Activated T-helper 17 cell treated with anti-CD3 and anti-CD28 coated beads, Interleukin-2, amount 50 U/mL, for 72 hours (primary cell): ENCODE results near the gene MMP17. TPM values are rescaled to one million over a fixed set of nuclear protein-coding genes. Genes with fewer than 3 reads are reported as not detected.
A peak's percentile ranks its signal among the peaks of the same experiment; 100 is the strongest.

Experiments used
- ATAC-seq: fragments of 150-1000 bp; cut with Tn5 transposase; replicated peaks from 2 replicates; pipeline ENCODE4 v1.10.0; 2021; ENCODE audit warnings: mild to moderate bottlenecking, moderate library complexity
- H3K27ac Mint-ChIP-seq: one replicate; pipeline ENCODE4 v1.8.0; 2022; ENCODE audit warnings: mixed read lengths
- H3K27me3 Mint-ChIP-seq: one replicate; pipeline ENCODE4 v1.8.0; 2022; ENCODE audit warnings: mixed read lengths
- H3K36me3 Mint-ChIP-seq: one replicate; pipeline ENCODE4 v1.8.0; 2022; ENCODE audit warnings: low read depth, mild to moderate bottlenecking, mixed read lengths
- H3K4me1 Mint-ChIP-seq: one replicate; pipeline ENCODE4 v1.8.0; 2022; ENCODE audit warnings: mixed read lengths
- H3K4me3 Mint-ChIP-seq: one replicate; pipeline ENCODE4 v1.8.0; 2022; ENCODE audit warnings: mild to moderate bottlenecking, mixed read lengths
- H3K9me3 Mint-ChIP-seq: one replicate; pipeline ENCODE4 v1.8.0; 2022; ENCODE audit warnings: mixed read lengths
- total RNA-seq, 2 donors: library from RNA; stranded (reverse); gene quantifications; one replicate each; pipeline ENCODE4 v1.2.3, GENCODE V29; 2022

Gene MMP17
- total RNA-seq, 2 donors from 2014 or later: 0.32 TPM; not detected in 1

DNA sequence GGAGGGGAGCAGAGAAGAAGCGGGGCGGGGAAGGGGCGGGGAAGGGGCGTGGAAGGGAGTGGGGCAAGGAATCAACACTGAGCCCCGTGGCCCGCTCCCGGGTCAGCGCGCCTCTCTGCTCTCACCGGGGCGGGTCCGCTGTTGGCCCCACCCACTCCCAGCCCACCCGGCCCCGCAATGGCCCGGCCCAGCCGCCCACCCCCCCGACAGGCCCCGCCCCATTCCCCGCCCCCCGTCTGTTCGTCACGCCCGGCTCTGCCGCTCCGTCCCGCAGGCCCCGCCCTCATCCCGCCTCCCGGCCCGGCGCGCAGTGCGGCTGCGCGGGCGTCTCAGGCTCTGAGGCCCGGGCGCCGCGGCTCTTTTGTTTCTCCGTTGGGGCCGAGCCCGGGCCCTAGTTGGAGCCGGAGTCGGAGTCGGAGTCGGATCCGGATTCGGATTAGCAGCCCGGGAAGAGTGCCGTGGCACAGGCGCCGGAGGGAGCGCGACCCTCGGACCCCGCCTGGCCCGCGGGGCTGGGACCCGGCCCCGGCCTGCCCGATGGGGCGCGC is 66.2 kb downstream of the MMP17 start, which contains the start of gene ULK1:
Gene ULK1 (plus strand): TSS at position 310 of the 548 bp plus-strand sequence. CDS start 380 bp downstream, outside the sequence.
- H3K4me3 Mint-ChIP-seq: peak within 1 kb of the TSS; percentile 78
- no peaks in the 10 kb centered on the region for H3K9me3 Mint-ChIP-seq
- no peaks in the 10 kb centered on the region for H3K36me3 Mint-ChIP-seq
- H3K27me3 Mint-ChIP-seq: no peaks in the 10 kb centered on the region
- peak; percentile 79 for ATAC-seq
- peak within 1 kb of the TSS; percentile 66 for H3K27ac Mint-ChIP-seq
- no peaks in the 10 kb centered on the region for H3K4me1 Mint-ChIP-seq

DNA sequence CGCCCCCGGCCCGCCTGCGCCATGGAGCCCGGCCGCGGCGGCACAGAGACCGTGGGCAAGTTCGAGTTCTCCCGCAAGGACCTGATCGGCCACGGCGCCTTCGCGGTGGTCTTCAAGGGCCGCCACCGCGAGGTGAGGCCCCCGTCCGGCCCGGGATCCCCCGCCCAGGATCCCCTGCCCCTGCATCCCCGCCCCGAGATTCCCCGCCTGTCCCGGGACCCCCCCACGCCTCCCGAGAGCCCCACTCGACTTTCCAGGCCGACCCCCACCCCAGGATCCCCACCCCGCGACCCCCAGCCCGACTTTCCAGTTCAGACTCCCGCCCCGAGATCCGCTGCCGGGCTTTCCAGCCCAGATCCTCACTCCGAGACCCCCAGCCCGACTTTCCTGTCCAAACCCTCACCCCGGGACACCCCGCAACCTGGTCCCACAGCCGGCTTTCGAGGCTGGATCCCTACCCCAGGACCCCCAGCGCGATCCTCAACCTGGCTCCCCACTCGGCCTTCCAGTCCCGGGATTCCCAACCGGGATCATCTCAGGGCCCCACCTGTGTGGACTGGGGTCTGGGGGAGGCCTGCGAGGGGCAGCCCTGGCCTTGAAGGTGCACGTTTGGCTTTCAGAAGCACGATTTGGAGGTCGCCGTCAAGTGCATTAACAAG is 66.9 kb downstream of the MMP17 start:
- H3K27ac Mint-ChIP-seq: peak overlapping the region; percentile 66
- no peaks in the 10 kb centered on the region for H3K27me3 Mint-ChIP-seq
- H3K36me3 Mint-ChIP-seq: no peaks in the 10 kb centered on the region
- ATAC-seq: peak; percentile 1
- no peaks in the 10 kb centered on the region for H3K4me1 Mint-ChIP-seq
- H3K9me3 Mint-ChIP-seq: no peaks in the 10 kb centered on the region
- H3K4me3 Mint-ChIP-seq: peak overlapping the region; percentile 78

DNA sequence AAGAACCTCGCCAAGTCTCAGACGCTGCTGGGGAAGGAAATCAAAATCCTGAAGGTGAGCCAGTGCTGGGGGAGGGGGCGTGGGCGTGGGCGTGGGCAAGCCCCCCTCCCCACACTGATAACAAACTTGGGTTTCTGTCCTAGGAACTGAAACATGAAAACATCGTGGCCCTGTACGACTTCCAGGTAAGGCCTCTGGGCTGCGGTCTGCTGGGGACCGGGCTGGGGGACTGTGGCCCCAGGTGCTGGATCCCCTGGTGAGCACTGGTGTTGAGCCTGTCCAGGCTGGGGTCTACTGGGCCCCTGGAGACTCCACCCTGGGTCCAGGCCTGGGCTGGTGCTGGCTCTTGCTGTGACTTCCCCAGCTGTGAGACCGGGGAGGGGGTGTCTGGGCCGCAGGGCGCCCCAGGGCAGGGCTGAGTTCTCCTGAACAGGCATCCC is 67.5 kb downstream of the MMP17 start:
- Mint-ChIP-seq H3K4me1 (no peaks in the 10 kb centered on the region), H3K9me3 (no peaks in the 10 kb centered on the region), H3K4me3 (peak overlapping the region; percentile 78), H3K27ac (peak overlapping the region; percentile 66), H3K36me3 (no peaks in the 10 kb centered on the region), H3K27me3 (no peaks in the 10 kb centered on the region)
- ATAC-seq: no peak

DNA sequence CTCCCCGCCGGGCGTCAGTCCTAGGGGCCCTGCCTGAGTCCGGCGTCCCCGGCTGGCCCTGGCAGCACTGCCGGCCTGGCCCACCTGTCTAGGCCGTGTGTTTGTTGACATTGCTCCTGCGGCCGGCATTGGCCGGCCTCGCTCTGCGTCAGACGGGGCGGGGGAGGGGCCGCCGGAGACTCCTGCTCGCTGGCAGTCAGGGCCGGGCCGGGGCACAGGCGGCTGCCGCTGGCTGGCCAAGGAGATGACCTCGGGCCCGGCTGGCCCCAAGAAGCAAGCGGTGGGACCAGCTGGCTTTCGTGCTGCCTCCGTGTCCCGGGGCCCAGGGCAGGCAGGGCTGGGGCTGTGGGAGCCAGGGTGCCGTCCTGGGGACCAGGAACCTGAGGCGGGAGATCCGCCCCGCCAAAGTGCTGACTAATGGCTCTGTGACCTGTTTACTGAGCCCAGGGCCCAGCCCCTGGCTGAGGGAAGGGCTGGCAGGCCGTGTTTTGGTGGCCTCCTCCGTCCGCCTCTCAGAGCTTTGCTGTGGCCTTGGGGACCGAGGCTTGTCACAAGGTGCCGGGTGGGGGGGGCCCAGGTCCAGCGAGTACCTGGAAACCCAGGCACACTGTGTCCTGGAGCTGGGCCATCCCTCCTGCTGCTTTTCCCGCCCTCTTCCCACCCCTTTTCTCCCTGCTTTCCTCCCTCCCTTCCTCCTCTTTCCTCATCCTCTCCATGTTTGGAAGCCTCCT is 68.1 kb downstream of the MMP17 start:
- Mint-ChIP-seq H3K27me3 (no peaks in the 10 kb centered on the region), H3K4me1 (no peaks in the 10 kb centered on the region), H3K4me3 (peak overlapping the region; percentile 78), H3K36me3 (no peaks in the 10 kb centered on the region), H3K27ac (peak overlapping the region; percentile 66), H3K9me3 (no peaks in the 10 kb centered on the region)
- ATAC-seq: peak; percentile 86

DNA sequence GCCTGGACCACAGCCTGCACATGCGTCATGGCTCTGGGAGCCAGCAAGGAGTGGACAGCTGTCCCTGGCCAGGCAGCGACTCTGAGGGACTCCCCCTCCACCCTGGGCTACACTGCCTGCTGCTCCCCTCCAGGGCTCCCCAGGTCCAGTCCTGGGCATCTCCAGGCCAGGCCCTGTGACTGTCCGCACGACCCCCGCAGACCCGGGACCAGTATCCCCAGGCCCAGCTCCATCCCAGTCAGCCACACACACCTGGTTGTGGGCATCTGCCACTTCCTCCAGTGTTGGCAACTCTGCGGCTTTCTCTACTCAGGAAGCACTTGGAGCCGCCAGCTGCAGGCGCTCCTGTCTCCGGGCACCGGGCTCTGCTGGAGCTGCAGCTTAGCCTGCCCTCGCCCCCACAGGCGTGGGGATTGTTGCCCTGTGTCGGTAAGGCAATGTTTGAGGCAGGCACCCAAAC is 68.6 kb downstream of the MMP17 start:
- Mint-ChIP-seq H3K36me3 (no peaks in the 10 kb centered on the region), H3K27ac (peak overlapping the region; percentile 43), H3K4me3 (peak overlapping the region; percentile 78)

DNA sequence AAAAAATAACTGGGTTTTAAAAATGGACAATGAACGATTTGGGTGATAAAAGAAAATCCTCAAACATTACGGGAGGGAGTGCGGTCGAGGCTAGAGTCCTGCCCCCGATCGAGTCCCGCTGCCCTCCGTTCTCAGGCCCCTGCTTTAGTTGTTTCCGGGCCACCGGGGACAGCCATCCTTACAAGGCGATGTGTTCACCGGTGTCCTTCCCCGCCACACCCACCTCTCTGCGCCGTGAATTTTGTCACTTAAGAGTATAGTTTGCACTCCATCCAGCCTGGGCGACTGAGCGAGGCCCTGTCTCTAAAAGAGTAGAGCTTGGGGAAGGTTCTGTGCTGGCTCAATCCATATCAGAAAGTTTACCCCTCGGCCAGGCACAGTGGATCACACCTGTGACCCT is 69.1 kb downstream of the MMP17 start:
- Mint-ChIP-seq H3K27ac (peak overlapping the region; percentile 43), H3K9me3 (no peaks in the 10 kb centered on the region), H3K4me1 (peaks cover 3% of the 10 kb centered on the region), H3K36me3 (no peaks in the 10 kb centered on the region), H3K27me3 (no peaks in the 10 kb centered on the region), H3K4me3 (peak overlapping the region; percentile 78)
- ATAC-seq: no peak

More for the DNA sequence above, 68.6 kb downstream of the MMP17 start:
- H3K4me1 Mint-ChIP-seq: no peaks in the 10 kb centered on the region
- no peak for ATAC-seq
- H3K27me3 Mint-ChIP-seq: no peaks in the 10 kb centered on the region
- H3K9me3 Mint-ChIP-seq: no peaks in the 10 kb centered on the region

DNA sequence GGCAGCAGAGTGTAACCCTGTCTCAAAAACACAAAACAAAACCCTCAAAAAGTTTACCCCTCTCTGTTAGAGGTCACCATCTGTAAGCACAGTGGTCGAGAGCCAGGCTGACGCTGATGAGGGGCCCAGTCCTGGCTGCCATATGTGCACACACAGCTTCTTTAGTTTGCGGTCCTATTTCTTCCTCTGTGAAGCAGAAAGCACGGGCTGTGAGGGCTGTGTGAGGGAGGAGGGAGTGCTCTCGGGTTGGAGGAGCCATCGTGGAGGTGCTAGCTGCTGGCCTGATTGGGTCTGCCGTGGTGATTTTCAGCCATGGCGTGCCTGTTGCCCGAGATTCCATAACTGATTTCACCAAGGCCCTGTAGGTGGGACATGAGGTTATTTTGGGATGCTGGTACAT is 69.7 kb downstream of the MMP17 start:
- Mint-ChIP-seq H3K4me3 (peak overlapping the region; percentile 13), H3K9me3 (no peaks in the 10 kb centered on the region), H3K27ac (no peak overlapping the region), H3K27me3 (no peaks in the 10 kb centered on the region), H3K36me3 (no peaks in the 10 kb centered on the region), H3K4me1 (peaks cover 4% of the 10 kb centered on the region)
- no peak for ATAC-seq

DNA sequence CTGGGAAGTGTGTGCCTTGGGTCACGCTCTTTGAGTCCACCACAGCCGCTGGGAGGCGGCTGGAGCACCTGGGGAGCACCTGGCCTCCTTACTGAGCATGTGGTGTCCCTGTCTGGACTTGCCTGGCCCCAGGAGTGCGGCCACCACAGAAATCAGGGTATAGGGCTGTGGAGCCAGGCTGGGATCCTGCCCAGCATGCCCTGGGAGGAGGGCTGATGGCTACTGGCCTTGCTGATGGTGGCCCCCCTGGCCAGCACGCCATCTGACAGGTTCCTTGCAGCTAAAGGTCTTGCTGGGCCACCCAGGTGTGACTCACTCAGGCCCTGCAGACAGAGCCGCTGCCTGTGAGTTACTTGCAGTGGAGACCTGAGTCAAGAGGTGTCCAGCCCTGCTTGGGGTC is 72.2 kb downstream of the MMP17 start:
- Mint-ChIP-seq H3K27ac (peak overlapping the region; percentile 5), H3K9me3 (no peaks in the 10 kb centered on the region), H3K27me3 (no peaks in the 10 kb centered on the region), H3K4me3 (no peak overlapping the region), H3K4me1 (peaks cover 4% of the 10 kb centered on the region), H3K36me3 (no peaks in the 10 kb centered on the region)
- ATAC-seq: no peak

Other genes starting within 250 kb of the MMP17 start
- 10 to 100 TPM; 44.7 to 55.8 TPM for gene SFSWAP, start 117.3 kb upstream of the MMP17 start, total RNA-seq
- 10 to 100 TPM; 14.7 to 21.5 TPM for gene ULK1, start 66.2 kb downstream of the MMP17 start, total RNA-seq
- 10 to 100 TPM; 31.5 to 75.2 TPM for gene PUS1, start 100.9 kb downstream of the MMP17 start, total RNA-seq
- 10 to 100 TPM; 47.1 to 60.0 TPM for gene EP400, start 121.5 kb downstream of the MMP17 start, total RNA-seq